Keratinocyte (primary cell): ENCODE data around the gene CFAP20DC. TPM values are rescaled to one million over a fixed set of nuclear protein-coding genes. Genes with fewer than 3 reads are reported as not detected.

Experiments used
- DNase-seq: peaks from one replicate; pipeline ENCODE4 v3.0.0-alpha.2; 2011; ENCODE audit warnings: low read depth, missing footprints, low spot score
- FAIRE-seq: peaks from 2 replicates; lab custom pipeline; 2011; peaks lifted over from hg19 to GRCh38; lab: Jason Lieb, UNC
- H2AFZ ChIP-seq: 2 replicates; pipeline ENCODE4 v1.6.0; 2012; ENCODE audit warnings: low read length, control low read depth, inconsistent platforms; ENCODE audit not compliant: control insufficient read depth
- H3K27ac ChIP-seq: 2 replicates; pipeline ENCODE4 v1.5.1; 2011; ENCODE audit warnings: low read length; ENCODE audit not compliant: control insufficient read depth, insufficient read depth
- H3K27me3 ChIP-seq: 3 replicates; pipeline ENCODE4 v1.6.0; 2011; ENCODE audit warnings: low read length; ENCODE audit not compliant: control insufficient read depth, insufficient read depth; ENCODE audit errors: extremely low read depth
- H3K36me3 ChIP-seq, 2 experiments: 2 replicates in 1 of 2; 3 replicates in 1 of 2; pipeline ENCODE4 v1.5.1; 2011; ENCODE audit warnings: low read length in 2 of 2, mild to moderate bottlenecking in 1 of 2; ENCODE audit not compliant: control insufficient read depth in 2 of 2, insufficient read depth in 2 of 2; ENCODE audit errors: extremely low read depth in 1 of 2
- H3K4me1 ChIP-seq: 3 replicates; pipeline ENCODE4 v1.5.1; 2011; ENCODE audit warnings: low read length; ENCODE audit not compliant: control insufficient read depth, insufficient read depth; ENCODE audit errors: extremely low read depth
- H3K4me2 ChIP-seq: 3 replicates; pipeline ENCODE4 v1.6.0; 2011; ENCODE audit warnings: low read depth, low read length; ENCODE audit not compliant: control insufficient read depth, insufficient read depth; ENCODE audit errors: extremely low read depth
- H3K4me3 ChIP-seq, 3 experiments: fragments of 200-600 bp in 1 of 3; sonication (generic) in 1 of 3; 2 replicates in 2 of 3; 3 replicates in 1 of 3; pipeline ENCODE4 v1.5.1; 2011 to 2016; ENCODE audit warnings: low read length in 3 of 3, mild to moderate bottlenecking in 3 of 3, control low read depth in 2 of 3, inconsistent platforms in 1 of 3, low read depth in 1 of 3, mixed read lengths in 1 of 3, mixed run types in 1 of 3, moderate library complexity in 1 of 3; ENCODE audit not compliant: control insufficient read depth in 2 of 3, insufficient read depth in 2 of 3; ENCODE audit errors: extremely low read depth in 1 of 3
- H3K79me2 ChIP-seq: 2 replicates; pipeline ENCODE4 v1.6.0; 2012; ENCODE audit warnings: low read length; ENCODE audit not compliant: control insufficient read depth, insufficient read depth
- H3K9ac ChIP-seq: 3 replicates; pipeline ENCODE4 v1.6.0; 2011; ENCODE audit warnings: low read length; ENCODE audit not compliant: control insufficient read depth, insufficient read depth; ENCODE audit errors: extremely low read depth
- H3K9me1 ChIP-seq: 3 replicates; pipeline ENCODE4 v1.6.0; 2011; ENCODE audit warnings: low read length; ENCODE audit not compliant: control insufficient read depth, insufficient read depth; ENCODE audit errors: extremely low read depth
- H3K9me3 ChIP-seq: 2 replicates; pipeline ENCODE4 v1.5.1; 2012; ENCODE audit warnings: low read depth, low read length; ENCODE audit not compliant: control insufficient read depth
- H4K20me1 ChIP-seq: 3 replicates; pipeline ENCODE4 v1.6.0; 2011; ENCODE audit warnings: low read length; ENCODE audit not compliant: control insufficient read depth, insufficient read depth; ENCODE audit errors: extremely low read depth
- EZH2 ChIP-seq: IDR thresholded peaks from one replicate; pipeline ENCODE4 v1.6.1; 2012; ENCODE audit warnings: inconsistent platforms, mild to moderate bottlenecking, low read length, moderate library complexity
- dilution Hi-C: fragments of 300-500 bp; cut with MboI; formaldehyde crosslinking; loops from one replicate; pipeline ENCODE4 v1.7.0; 2020; ENCODE audit warnings: low sequenced_read_pairs; ENCODE audit not compliant: extremely low pct_ligation_motif_present
- polyA plus RNA-seq, 5 experiments: library from polyadenylated mRNA; depleted of rRNA in 3 of 5; stranded (reverse) in 3 of 5; stranded (forward) in 1 of 5; unstranded in 1 of 5; fragments of >200 nt; gene quantifications; 1 replicate in 1 of 5; 2 replicates in 3 of 5; 3 replicates in 1 of 5; pipeline versions ENCODE4 v1.2.1 to v1.2.3, GENCODE V29; 2011 to 2012; ENCODE audit warnings: missing spikeins in 2 of 5, low read depth in 1 of 5, low replicate concordance in 1 of 5
- TF ChIP-seq, protein P1 (sequence below), 3 experiments: IDR thresholded peaks in 1 of 3; conservative IDR thresholded peaks in 1 of 3; optimal IDR thresholded peaks in 1 of 3; 2 replicates in 2 of 3; 3 replicates in 1 of 3; pipeline versions ENCODE3 to v1.5.1; 2011; ENCODE audit warnings: low read length in 3 of 3, mild to moderate bottlenecking in 3 of 3, moderate library complexity in 2 of 3, control low read depth in 1 of 3, inconsistent platforms in 1 of 3; ENCODE audit not compliant: insufficient read depth in 2 of 3; ENCODE audit errors: extremely low read depth in 1 of 3

The CFAP20DC gene
- polyA plus RNA-seq, 1 donor (not counting 4 experiments of a cell fraction or from before 2014, with no cell fraction given), result 6.3 TPM

DNA sequence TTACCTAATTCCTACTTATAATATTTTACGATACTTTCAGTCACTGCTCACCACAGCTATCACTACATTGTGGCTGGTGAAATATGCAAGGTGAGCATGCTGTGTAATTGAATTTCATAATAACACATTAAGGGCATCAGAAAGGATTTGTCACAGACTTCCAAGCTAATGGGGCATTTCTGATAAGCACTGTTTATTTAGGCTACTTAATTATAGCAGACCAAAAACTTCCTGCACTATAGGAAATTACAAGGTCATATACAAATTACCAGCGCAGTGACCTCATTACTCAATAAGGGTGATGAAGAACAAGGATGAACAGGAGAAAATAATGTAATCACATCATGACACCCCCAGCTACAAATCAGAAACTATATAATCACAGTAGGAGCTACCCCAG lies 294.7 kb downstream of the CFAP20DC start:
- dilution Hi-C loops, result no loop called here
- Histone ChIP-seq H2AFZ (no peak overlapping the region), H3K9ac (no peak overlapping the region), H3K4me3 (no peak overlapping the region), H3K27me3 (no peaks in the 10 kb centered on the region), H3K4me2 (no peak overlapping the region), H3K36me3 (no peaks in the 10 kb centered on the region), H3K27ac (no peak overlapping the region), H3K79me2 (no peaks in the 10 kb centered on the region), H4K20me1 (no peaks in the 10 kb centered on the region), H3K9me3 (no peaks in the 10 kb centered on the region), H3K9me1 (no peaks in the 10 kb centered on the region), H3K4me1 (no peaks in the 10 kb centered on the region)
- DNase-seq (no peak), FAIRE-seq (no peak)
- no peak for TF ChIP-seq EZH2
- TF ChIP-seq, protein P1, sequence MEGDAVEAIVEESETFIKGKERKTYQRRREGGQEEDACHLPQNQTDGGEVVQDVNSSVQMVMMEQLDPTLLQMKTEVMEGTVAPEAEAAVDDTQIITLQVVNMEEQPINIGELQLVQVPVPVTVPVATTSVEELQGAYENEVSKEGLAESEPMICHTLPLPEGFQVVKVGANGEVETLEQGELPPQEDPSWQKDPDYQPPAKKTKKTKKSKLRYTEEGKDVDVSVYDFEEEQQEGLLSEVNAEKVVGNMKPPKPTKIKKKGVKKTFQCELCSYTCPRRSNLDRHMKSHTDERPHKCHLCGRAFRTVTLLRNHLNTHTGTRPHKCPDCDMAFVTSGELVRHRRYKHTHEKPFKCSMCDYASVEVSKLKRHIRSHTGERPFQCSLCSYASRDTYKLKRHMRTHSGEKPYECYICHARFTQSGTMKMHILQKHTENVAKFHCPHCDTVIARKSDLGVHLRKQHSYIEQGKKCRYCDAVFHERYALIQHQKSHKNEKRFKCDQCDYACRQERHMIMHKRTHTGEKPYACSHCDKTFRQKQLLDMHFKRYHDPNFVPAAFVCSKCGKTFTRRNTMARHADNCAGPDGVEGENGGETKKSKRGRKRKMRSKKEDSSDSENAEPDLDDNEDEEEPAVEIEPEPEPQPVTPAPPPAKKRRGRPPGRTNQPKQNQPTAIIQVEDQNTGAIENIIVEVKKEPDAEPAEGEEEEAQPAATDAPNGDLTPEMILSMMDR (optimal IDR thresholded peaks at IDR 0.05 in 1 of 3, IDR thresholded peaks at IDR 0.05 in 1 of 3, conservative IDR thresholded peaks at IDR 0.05 in 1 of 3; ENCODE audit: extremely low read depth in 1 of 3, insufficient read depth in 2 of 3, low read length in 3 of 3), result no peak

DNA sequence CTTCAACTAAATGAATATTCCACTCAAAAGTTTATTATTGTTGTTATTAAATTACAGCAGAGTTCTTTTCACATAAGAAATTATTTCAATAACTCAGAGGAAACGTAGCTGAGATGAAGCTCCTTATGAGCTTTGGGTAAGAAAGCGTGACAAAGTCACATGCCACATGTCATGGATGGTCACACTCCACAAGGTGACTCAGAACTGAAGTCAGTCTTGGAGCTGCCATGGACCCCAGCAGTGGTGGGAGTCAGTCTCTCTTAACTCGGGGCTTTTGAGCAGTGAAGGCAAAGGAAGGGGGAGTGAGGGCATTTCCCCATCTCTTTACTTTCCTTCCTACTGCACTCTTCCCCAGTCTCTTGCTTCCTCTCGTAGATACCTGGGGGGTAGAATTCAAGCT lies 295.8 kb downstream of the CFAP20DC start:
- Histone ChIP-seq H2AFZ (no peak overlapping the region), H3K4me3 (no peak overlapping the region), H3K79me2 (no peaks in the 10 kb centered on the region), H3K9me3 (no peaks in the 10 kb centered on the region), H3K27me3 (no peaks in the 10 kb centered on the region), H3K36me3 (no peaks in the 10 kb centered on the region), H3K9ac (no peak overlapping the region), H3K9me1 (no peaks in the 10 kb centered on the region), H3K4me2 (no peak overlapping the region), H3K4me1 (no peaks in the 10 kb centered on the region), H3K27ac (no peak overlapping the region), H4K20me1 (no peaks in the 10 kb centered on the region)
- TF ChIP-seq, protein P1 (optimal IDR thresholded peaks at IDR 0.05 in 1 of 3, IDR thresholded peaks at IDR 0.05 in 1 of 3, conservative IDR thresholded peaks at IDR 0.05 in 1 of 3; ENCODE audit: extremely low read depth in 1 of 3, insufficient read depth in 2 of 3, low read length in 3 of 3), result no peak
- TF ChIP-seq EZH2, result no peak
- dilution Hi-C loops, result no loop called here
- FAIRE-seq, result no peak
- DNase-seq, result no peak
